NCI-H2081 (cell line): ENCODE data around the gene HTATSF1.

Source experiments
- DNase-seq, 2 experiments: peaks; one replicate each; lab custom pipeline; 2025; lab: John Stamatoyannopoulos, UW

Gene HTATSF1

GRCh38 chrX:136496764-136497555 lies 432 bp upstream of the HTATSF1 start:
- peak; percentile 75 to 78 for DNase-seq

- no peak for DNase-seq
These were observed 21.7 kb downstream of the HTATSF1 start for GRCh38 chrX:136519069-136519468.

- DNase-seq = no peak
These were observed 26.4 kb downstream of the HTATSF1 start for GRCh38 chrX:136523770-136524169.

- no peak for DNase-seq
These were observed 28.6 kb downstream of the HTATSF1 start for GRCh38 chrX:136525738-136526606.

GRCh38 chrX:136528645-136529315 lies 31.4 kb downstream of the HTATSF1 start:
- DNase-seq = no peak

GRCh38 chrX:136529795-136530194 lies 32.4 kb downstream of the HTATSF1 start:
- DNase-seq = no peak

- DNase-seq = no peak
These were observed 34.6 kb downstream of the HTATSF1 start, which contains the start of gene VGLL1 for GRCh38 chrX:136531951-136532350. VGLL1 (plus strand) TSS chrX:136532215; CDS start chrX:136536021, 3,806 bp downstream.

GRCh38 chrX:136534131-136534530 lies 36.7 kb downstream of the HTATSF1 start:
- no peak for DNase-seq

GRCh38 chrX:136538811-136539210 lies 41.4 kb downstream of the HTATSF1 start:
- DNase-seq = no peak

- no peak for DNase-seq
These were observed 42.8 kb downstream of the HTATSF1 start for GRCh38 chrX:136540226-136540625.

GRCh38 chrX:136541294-136541693 lies 43.9 kb downstream of the HTATSF1 start:
- no peak for DNase-seq

- no peak for DNase-seq
These were observed 44.9 kb downstream of the HTATSF1 start for GRCh38 chrX:136542281-136542680.

GRCh38 chrX:136546371-136546781 lies 49.0 kb downstream of the HTATSF1 start:
- DNase-seq = no peak

GRCh38 chrX:136549226-136549625 lies 51.8 kb downstream of the HTATSF1 start:
- no peak for DNase-seq

GRCh38 chrX:136551410-136551809 lies 54.0 kb downstream of the HTATSF1 start:
- DNase-seq = no peak

GRCh38 chrX:136555694-136556093 lies 58.3 kb downstream of the HTATSF1 start:
- DNase-seq = no peak
